ENCODE results near the gene GABRG3. TPM values are rescaled to one million over a fixed set of nuclear protein-coding genes. Genes with fewer than 3 reads are reported as not detected.

The GABRG3 gene
- total and polyA plus RNA-seq, 2 experiments from 2014 or later = 0.10 to 1.4 TPM

DNA sequence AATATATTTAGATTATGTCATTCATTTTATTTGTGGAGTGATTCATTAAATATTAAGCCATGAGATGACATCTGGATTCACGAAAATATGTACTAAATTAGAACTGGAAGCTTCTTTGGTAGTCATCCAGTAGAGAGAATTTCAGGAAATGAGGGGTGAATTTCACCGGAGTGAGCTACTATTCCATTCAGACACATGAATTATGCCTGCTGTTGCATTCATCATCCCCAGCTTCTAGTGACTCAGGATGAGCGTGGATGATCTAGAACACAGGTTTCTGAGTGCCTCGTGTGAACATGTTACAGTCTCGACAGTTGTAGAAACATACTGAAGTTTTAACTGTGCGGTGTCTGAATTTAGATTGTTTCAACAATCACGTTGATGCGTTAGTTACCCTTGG lies 42.9 kb upstream of the GABRG3 start:
- Mint-ChIP-seq H3K27me3 (ENCODE audit: insufficient read depth, low read depth, poor library complexity) (peaks cover 3% of the 10 kb centered on the region), H3K4me1 (peaks cover 3% of the 10 kb centered on the region; the same call in 1 of the 3 replicates), H3K27ac (no peak overlapping the region), H3K9me3 (no peaks in the 10 kb centered on the region), H3K4me3 (no peak overlapping the region), H3K36me3 (ENCODE audit: low read depth) (no peaks in the 10 kb centered on the region)
- Histone ChIP-seq H3K4me2 (no peak overlapping the region), H3K4me3 (no peak overlapping the region), H3K9me2 (ENCODE audit: insufficient read depth) (peaks cover 6% of the 10 kb centered on the region), H4K20me1 (replicated peaks; ENCODE audit: insufficient read depth) (no peaks in the 10 kb centered on the region), H3K27ac (ENCODE audit: low read depth) (no peak overlapping the region), H3K79me2 (replicated peaks; ENCODE audit: insufficient read depth) (no peaks in the 10 kb centered on the region), H3K4me1 (ENCODE audit: insufficient read depth) (no peaks in the 10 kb centered on the region), H3F3A (replicated peaks; ENCODE audit: low read depth) (no peaks in the 10 kb centered on the region), H2AFZ (no peak overlapping the region), H3K27me3 (ENCODE audit: insufficient read depth) (no peaks in the 10 kb centered on the region), H3K36me3 (ENCODE audit: insufficient read depth) (no peaks in the 10 kb centered on the region)
- ATAC-seq = no peak
- no peak for DNase-seq (ENCODE audit: low spot score)
- TF ChIP-seq EZH2 (IDR thresholded peaks at IDR 0.05; ENCODE audit: low read depth, unreplicated experiment) = no peak
- TF ChIP-seq, protein P1, sequence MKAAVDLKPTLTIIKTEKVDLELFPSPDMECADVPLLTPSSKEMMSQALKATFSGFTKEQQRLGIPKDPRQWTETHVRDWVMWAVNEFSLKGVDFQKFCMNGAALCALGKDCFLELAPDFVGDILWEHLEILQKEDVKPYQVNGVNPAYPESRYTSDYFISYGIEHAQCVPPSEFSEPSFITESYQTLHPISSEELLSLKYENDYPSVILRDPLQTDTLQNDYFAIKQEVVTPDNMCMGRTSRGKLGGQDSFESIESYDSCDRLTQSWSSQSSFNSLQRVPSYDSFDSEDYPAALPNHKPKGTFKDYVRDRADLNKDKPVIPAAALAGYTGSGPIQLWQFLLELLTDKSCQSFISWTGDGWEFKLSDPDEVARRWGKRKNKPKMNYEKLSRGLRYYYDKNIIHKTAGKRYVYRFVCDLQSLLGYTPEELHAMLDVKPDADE (IDR thresholded peaks at IDR 0.05) = no peak
- TF ChIP-seq CREB1 (CRISPR knock-in tag; IDR thresholded peaks at IDR 0.05; ENCODE audit: low read depth) = no peak
- no peak for TF ChIP-seq JUNB (IDR thresholded peaks at IDR 0.05; ENCODE audit: unreplicated experiment)
- no peak for TF ChIP-seq NANOG (IDR thresholded peaks at IDR 0.05; ENCODE audit: borderline replicate concordance)
- no peak for TF ChIP-seq POLR2AphosphoS5 (IDR thresholded peaks at IDR 0.05; ENCODE audit: low read depth)
- TF ChIP-seq ZNF331 (CRISPR knock-in tag; IDR thresholded peaks at IDR 0.05; ENCODE audit: low read depth) = no peak

DNA sequence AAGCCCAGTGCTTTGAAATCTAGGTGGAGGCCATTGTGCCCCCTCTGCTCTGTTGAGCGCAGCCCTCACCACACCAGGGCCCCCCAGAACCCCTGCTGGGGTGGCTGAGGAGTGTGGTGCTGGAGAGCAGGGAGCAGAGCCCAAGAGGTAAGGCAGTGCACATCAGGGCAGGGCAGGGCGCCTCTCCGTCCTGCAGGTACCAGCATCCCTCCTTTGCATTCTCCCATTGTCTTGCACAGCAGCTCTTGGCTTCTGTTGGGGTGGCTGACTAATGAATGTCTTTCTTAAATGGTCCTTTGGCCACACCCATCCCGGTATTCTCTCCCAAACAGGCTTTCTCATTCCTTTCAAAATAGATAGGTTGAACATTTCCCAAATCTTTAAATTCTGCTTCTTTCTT lies 41.4 kb upstream of the GABRG3 start:
- peaks cover 6% of the 10 kb centered on the region for H3K9me2 ChIP-seq (ENCODE audit: insufficient read depth)
- no peak overlapping the region for H3K4me2 ChIP-seq
- no peaks in the 10 kb centered on the region for H3K36me3 ChIP-seq (ENCODE audit: insufficient read depth)
- Mint-ChIP-seq H3K36me3 (ENCODE audit: low read depth) (no peaks in the 10 kb centered on the region), H3K9me3 (no peaks in the 10 kb centered on the region), H3K4me1 (peaks cover 3% of the 10 kb centered on the region; the same call in 1 of the 3 replicates), H3K27ac (no peak overlapping the region), H3K27me3 (ENCODE audit: insufficient read depth, low read depth, poor library complexity) (peaks cover 5% of the 10 kb centered on the region), H3K4me3 (no peak overlapping the region)
- no peak overlapping the region for H3K4me3 ChIP-seq
- no peaks in the 10 kb centered on the region for H4K20me1 ChIP-seq (replicated peaks; ENCODE audit: insufficient read depth)
- H3K27ac ChIP-seq (ENCODE audit: low read depth) = no peak overlapping the region
- H3K4me1 ChIP-seq (ENCODE audit: insufficient read depth) = no peaks in the 10 kb centered on the region
- no peaks in the 10 kb centered on the region for H3K27me3 ChIP-seq (ENCODE audit: insufficient read depth)
- H3F3A ChIP-seq (replicated peaks; ENCODE audit: low read depth) = no peaks in the 10 kb centered on the region
- DNase-seq (ENCODE audit: low spot score) (peak; percentile 35), ATAC-seq (peak; percentile 78)
- H3K79me2 ChIP-seq (replicated peaks; ENCODE audit: insufficient read depth) = no peaks in the 10 kb centered on the region
- TF ChIP-seq, protein P2, sequence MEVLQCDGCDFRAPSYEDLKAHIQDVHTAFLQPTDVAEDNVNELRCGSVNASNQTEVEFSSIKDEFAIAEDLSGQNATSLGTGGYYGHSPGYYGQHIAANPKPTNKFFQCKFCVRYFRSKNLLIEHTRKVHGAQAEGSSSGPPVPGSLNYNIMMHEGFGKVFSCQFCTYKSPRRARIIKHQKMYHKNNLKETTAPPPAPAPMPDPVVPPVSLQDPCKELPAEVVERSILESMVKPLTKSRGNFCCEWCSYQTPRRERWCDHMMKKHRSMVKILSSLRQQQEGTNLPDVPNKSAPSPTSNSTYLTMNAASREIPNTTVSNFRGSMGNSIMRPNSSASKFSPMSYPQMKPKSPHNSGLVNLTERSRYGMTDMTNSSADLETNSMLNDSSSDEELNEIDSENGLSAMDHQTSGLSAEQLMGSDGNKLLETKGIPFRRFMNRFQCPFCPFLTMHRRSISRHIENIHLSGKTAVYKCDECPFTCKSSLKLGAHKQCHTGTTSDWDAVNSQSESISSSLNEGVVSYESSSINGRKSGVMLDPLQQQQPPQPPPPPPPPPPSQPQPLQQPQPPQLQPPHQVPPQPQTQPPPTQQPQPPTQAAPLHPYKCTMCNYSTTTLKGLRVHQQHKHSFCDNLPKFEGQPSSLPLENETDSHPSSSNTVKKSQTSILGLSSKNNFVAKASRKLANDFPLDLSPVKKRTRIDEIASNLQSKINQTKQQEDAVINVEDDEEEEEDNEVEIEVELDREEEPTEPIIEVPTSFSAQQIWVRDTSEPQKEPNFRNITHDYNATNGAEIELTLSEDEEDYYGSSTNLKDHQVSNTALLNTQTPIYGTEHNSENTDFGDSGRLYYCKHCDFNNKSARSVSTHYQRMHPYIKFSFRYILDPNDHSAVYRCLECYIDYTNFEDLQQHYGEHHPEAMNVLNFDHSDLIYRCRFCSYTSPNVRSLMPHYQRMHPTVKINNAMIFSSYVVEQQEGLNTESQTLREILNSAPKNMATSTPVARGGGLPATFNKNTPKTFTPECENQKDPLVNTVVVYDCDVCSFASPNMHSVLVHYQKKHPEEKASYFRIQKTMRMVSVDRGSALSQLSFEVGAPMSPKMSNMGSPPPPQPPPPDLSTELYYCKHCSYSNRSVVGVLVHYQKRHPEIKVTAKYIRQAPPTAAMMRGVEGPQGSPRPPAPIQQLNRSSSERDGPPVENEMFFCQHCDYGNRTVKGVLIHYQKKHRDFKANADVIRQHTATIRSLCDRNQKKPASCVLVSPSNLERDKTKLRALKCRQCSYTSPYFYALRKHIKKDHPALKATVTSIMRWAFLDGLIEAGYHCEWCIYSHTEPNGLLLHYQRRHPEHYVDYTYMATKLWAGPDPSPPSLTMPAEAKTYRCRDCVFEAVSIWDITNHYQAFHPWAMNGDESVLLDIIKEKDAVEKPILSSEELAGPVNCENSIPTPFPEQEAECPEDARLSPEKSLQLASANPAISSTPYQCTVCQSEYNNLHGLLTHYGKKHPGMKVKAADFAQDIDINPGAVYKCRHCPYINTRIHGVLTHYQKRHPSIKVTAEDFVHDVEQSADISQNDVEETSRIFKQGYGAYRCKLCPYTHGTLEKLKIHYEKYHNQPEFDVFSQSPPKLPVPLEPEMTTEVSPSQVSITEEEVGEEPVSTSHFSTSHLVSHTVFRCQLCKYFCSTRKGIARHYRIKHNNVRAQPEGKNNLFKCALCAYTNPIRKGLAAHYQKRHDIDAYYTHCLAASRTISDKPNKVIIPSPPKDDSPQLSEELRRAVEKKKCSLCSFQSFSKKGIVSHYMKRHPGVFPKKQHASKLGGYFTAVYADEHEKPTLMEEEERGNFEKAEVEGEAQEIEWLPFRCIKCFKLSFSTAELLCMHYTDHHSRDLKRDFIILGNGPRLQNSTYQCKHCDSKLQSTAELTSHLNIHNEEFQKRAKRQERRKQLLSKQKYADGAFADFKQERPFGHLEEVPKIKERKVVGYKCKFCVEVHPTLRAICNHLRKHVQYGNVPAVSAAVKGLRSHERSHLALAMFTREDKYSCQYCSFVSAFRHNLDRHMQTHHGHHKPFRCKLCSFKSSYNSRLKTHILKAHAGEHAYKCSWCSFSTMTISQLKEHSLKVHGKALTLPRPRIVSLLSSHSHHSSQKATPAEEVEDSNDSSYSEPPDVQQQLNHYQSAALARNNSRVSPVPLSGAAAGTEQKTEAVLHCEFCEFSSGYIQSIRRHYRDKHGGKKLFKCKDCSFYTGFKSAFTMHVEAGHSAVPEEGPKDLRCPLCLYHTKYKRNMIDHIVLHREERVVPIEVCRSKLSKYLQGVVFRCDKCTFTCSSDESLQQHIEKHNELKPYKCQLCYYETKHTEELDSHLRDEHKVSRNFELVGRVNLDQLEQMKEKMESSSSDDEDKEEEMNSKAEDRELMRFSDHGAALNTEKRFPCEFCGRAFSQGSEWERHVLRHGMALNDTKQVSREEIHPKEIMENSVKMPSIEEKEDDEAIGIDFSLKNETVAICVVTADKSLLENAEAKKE (CRISPR knock-in tag; IDR thresholded peaks at IDR 0.05) = no peak
- TF ChIP-seq NANOG (IDR thresholded peaks at IDR 0.05; ENCODE audit: borderline replicate concordance) (no peak), JUNB (IDR thresholded peaks at IDR 0.05; ENCODE audit: unreplicated experiment) (no peak), POLR2AphosphoS5 (IDR thresholded peaks at IDR 0.05; ENCODE audit: low read depth) (no peak)
- no peak overlapping the region for H2AFZ ChIP-seq

Data from GM23338 (cell line).